Measurements from ENCODE around the gene KDM4B.
A peak's percentile ranks its signal among the peaks of the same experiment; 100 is the strongest.

Gene KDM4B

GRCh38 chr19:5126498-5127223 is 157.7 kb downstream of the KDM4B start:
- no peak for DNase-seq

- DNase-seq, result no peak
Observed at GRCh38 chr19:5127717-5128116, 158.8 kb downstream of the KDM4B start.

- DNase-seq, result no peak
Observed at GRCh38 chr19:5128251-5128935, 159.5 kb downstream of the KDM4B start.

- no peak for DNase-seq
Observed at GRCh38 chr19:5128936-5129389, 160.1 kb downstream of the KDM4B start.

GRCh38 chr19:5129691-5130090 is 160.8 kb downstream of the KDM4B start:
- no peak for DNase-seq

- DNase-seq, result no peak
Observed at GRCh38 chr19:5130371-5131030, 161.6 kb downstream of the KDM4B start.

GRCh38 chr19:5131031-5131505 is 162.2 kb downstream of the KDM4B start:
- DNase-seq, result no peak

- DNase-seq, result no peak
Observed at GRCh38 chr19:5131506-5132205, 162.7 kb downstream of the KDM4B start.

GRCh38 chr19:5132206-5132560 is 163.3 kb downstream of the KDM4B start:
- DNase-seq, result peak in 1 of 2 experiments; percentile 20

GRCh38 chr19:5132698-5133651 is 164.1 kb downstream of the KDM4B start:
- no peak for DNase-seq

- DNase-seq, result no peak
Observed at GRCh38 chr19:5133986-5134595, 165.2 kb downstream of the KDM4B start.

- no peak for DNase-seq
Observed at GRCh38 chr19:5134691-5135090, 165.8 kb downstream of the KDM4B start.

- no peak for DNase-seq
Observed at GRCh38 chr19:5136073-5136855, 167.4 kb downstream of the KDM4B start.

GRCh38 chr19:5137114-5137513 is 168.2 kb downstream of the KDM4B start:
- no peak for DNase-seq

- no peak for DNase-seq
Observed at GRCh38 chr19:5137571-5138124, 168.7 kb downstream of the KDM4B start.

- peak in 1 of 2 experiments; percentile 8 for DNase-seq
Observed at GRCh38 chr19:5138606-5139582, 170.0 kb downstream of the KDM4B start.

- DNase-seq, result no peak
Observed at GRCh38 chr19:5139583-5140325, 170.8 kb downstream of the KDM4B start.

GRCh38 chr19:5141129-5141849 is 172.4 kb downstream of the KDM4B start:
- DNase-seq, result no peak

Data from NCI-H2081 (cell line).